Body of pancreas (tissue), 4 donors: ENCODE results near the gene CASP7.

Source experiments
- POLR2A ChIP-seq, 3 donors: fragments of 450-650 bp; IDR thresholded peaks; one replicate each; pipeline ENCODE4 v1.6.1; 2016; ENCODE audit warnings: antibody characterized with exemption in 3 of 3, mild to moderate bottlenecking in 2 of 3
- TF ChIP-seq, protein P1 (sequence below), 7 experiments: fragments of 450-650 bp in 4 of 7; fragments of 200-600 bp in 3 of 7; sonication (generic) in 3 of 7; IDR thresholded peaks; one replicate each; pipeline ENCODE4 v1.5.1; 2016 to 2019; ENCODE audit warnings: antibody characterized with exemption in 7 of 7

DNA sequence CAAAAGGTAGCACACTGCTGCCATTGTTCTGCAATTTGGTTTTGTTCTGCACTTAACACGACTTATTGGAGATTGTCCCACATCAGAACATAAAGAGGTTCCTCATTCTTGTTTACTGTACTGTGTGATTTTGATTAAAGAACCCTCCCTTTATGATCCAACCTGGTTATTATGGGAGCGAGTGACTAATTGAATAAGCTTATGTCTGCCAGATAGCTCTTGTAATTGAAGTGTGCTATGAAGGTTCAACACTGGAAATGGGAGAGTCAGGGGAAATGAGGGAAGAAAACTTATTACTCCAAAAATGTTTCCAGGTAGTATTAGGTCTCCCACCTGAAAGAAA, 33.9 kb downstream of the CASP7 start:
- TF ChIP-seq POLR2A (IDR thresholded peaks at IDR 0.05), result no peak
- TF ChIP-seq, protein P1, sequence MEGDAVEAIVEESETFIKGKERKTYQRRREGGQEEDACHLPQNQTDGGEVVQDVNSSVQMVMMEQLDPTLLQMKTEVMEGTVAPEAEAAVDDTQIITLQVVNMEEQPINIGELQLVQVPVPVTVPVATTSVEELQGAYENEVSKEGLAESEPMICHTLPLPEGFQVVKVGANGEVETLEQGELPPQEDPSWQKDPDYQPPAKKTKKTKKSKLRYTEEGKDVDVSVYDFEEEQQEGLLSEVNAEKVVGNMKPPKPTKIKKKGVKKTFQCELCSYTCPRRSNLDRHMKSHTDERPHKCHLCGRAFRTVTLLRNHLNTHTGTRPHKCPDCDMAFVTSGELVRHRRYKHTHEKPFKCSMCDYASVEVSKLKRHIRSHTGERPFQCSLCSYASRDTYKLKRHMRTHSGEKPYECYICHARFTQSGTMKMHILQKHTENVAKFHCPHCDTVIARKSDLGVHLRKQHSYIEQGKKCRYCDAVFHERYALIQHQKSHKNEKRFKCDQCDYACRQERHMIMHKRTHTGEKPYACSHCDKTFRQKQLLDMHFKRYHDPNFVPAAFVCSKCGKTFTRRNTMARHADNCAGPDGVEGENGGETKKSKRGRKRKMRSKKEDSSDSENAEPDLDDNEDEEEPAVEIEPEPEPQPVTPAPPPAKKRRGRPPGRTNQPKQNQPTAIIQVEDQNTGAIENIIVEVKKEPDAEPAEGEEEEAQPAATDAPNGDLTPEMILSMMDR (IDR thresholded peaks at IDR 0.05), result no peak
